Naive B cell (primary cell): ENCODE results near the gene SCML2. TPM values are rescaled to one million over a fixed set of nuclear protein-coding genes. Genes with fewer than 3 reads are reported as not detected.

Experiments used
- ATAC-seq, 2 donors: fragments of 150-1000 bp; cut with Tn5 transposase; 2 replicates each; pipeline ENCODE4 v1.10.0; 2021; ENCODE audit warnings: low read depth in 2 of 2, mild to moderate bottlenecking in 2 of 2, moderate library complexity in 2 of 2
- DNase-seq: peaks from one replicate; pipeline ENCODE4 v3.0.0; 2022
- H3K27ac Mint-ChIP-seq, 6 donors: one replicate each; pipeline ENCODE4 v1.8.0; 2020 to 2022; ENCODE audit warnings: mild to moderate bottlenecking in 6 of 6, mixed read lengths in 6 of 6, moderate library complexity in 5 of 6, inconsistent platforms in 2 of 6
- H3K27me3 Mint-ChIP-seq, 3 donors: one replicate each; pipeline ENCODE4 v1.8.0; 2021 to 2022; ENCODE audit warnings: mixed read lengths in 3 of 3, mild to moderate bottlenecking in 1 of 3
- H3K36me3 Mint-ChIP-seq, 2 donors: one replicate each; pipeline ENCODE4 v1.8.0; 2020 to 2022; ENCODE audit warnings: mixed read lengths in 2 of 2, inconsistent platforms in 1 of 2, mild to moderate bottlenecking in 1 of 2
- H3K4me1 Mint-ChIP-seq, 3 donors: one replicate each; pipeline ENCODE4 v1.8.0; 2020 to 2022; ENCODE audit warnings: mixed read lengths in 3 of 3, inconsistent platforms in 1 of 3, mild to moderate bottlenecking in 1 of 3, moderate library complexity in 1 of 3
- H3K4me3 Mint-ChIP-seq, 8 donors: one replicate each; pipeline ENCODE4 v1.8.0; 2020 to 2022; ENCODE audit warnings: mild to moderate bottlenecking in 8 of 8, mixed read lengths in 8 of 8, moderate library complexity in 8 of 8, inconsistent platforms in 2 of 8
- H3K9me3 Mint-ChIP-seq, 7 donors: one replicate each; pipeline ENCODE4 v1.8.0; 2020 to 2022; ENCODE audit warnings: mixed read lengths in 7 of 7, mild to moderate bottlenecking in 5 of 7, inconsistent platforms in 2 of 7, moderate library complexity in 1 of 7
- polyA plus RNA-seq, 6 donors: library from polyadenylated mRNA; unstranded; fragments of 300-500 nt; fragmentation: Illumina TruSeq; gene quantifications; one replicate each; pipeline ENCODE4 v1.2.3, GENCODE V29; 2021; ENCODE audit warnings: low read depth in 6 of 6

The SCML2 gene
- polyA plus RNA-seq, 6 donors from 2014 or later: 0.74 to 2.4 (median 0.84) TPM

- DNase-seq (no peak), ATAC-seq (no peak)
- Mint-ChIP-seq H3K27ac (no peak overlapping the region), H3K4me1 (no peaks in the 10 kb centered on the region), H3K9me3 (peaks cover 0 to 2% (median 0%) of the 10 kb centered on the region in 7 donors), H3K4me3 (no peak overlapping the region), H3K36me3 (no peaks in the 10 kb centered on the region), H3K27me3 (no peaks in the 10 kb centered on the region)
Observed at GRCh38 chrX:18228069-18228468, 126.4 kb downstream of the SCML2 start.

- Mint-ChIP-seq H3K9me3 (peaks cover 0 to 2% (median 0%) of the 10 kb centered on the region in 7 donors), H3K4me1 (no peaks in the 10 kb centered on the region), H3K27ac (no peak overlapping the region), H3K27me3 (no peaks in the 10 kb centered on the region), H3K36me3 (no peaks in the 10 kb centered on the region), H3K4me3 (peak overlapping the region in 1 of 8 donors; percentile 41)
- no peak for ATAC-seq
- no peak for DNase-seq
Observed at GRCh38 chrX:18227458-18227857, 127.0 kb downstream of the SCML2 start.

- Mint-ChIP-seq H3K4me3 (no peak within 1 kb of the TSS), H3K36me3 (no peaks in the 10 kb centered on the region), H3K4me1 (no peaks in the 10 kb centered on the region), H3K27ac (no peak within 1 kb of the TSS), H3K9me3 (peaks cover 1 to 26% (median 10%) of the 10 kb centered on the region in 7 donors), H3K27me3 (no peaks in the 10 kb centered on the region)
- DNase-seq (no peak), ATAC-seq (no peak)
Observed at GRCh38 chrX:18220786-18221185, 133.7 kb downstream of the SCML2 start, which contains the start of gene BEND2. Gene BEND2 (minus strand): TSS chrX:18220886. CDS start chrX:18220750, 136 bp downstream.

GRCh38 chrX:18210470-18210869, 144.0 kb downstream of the SCML2 start:
- Mint-ChIP-seq H3K4me3 (no peak overlapping the region), H3K27me3 (peaks cover 0 to 9% (median 0%) of the 10 kb centered on the region in 3 donors), H3K36me3 (no peaks in the 10 kb centered on the region), H3K27ac (no peak overlapping the region), H3K4me1 (no peaks in the 10 kb centered on the region), H3K9me3 (peaks cover 0 to 2% (median 0%) of the 10 kb centered on the region in 7 donors)
- DNase-seq (no peak), ATAC-seq (no peak)

GRCh38 chrX:18206657-18207056, 147.8 kb downstream of the SCML2 start:
- Mint-ChIP-seq H3K27ac (no peak overlapping the region), H3K9me3 (peaks cover 0 to 3% (median 0%) of the 10 kb centered on the region in 7 donors), H3K27me3 (peaks cover 0 to 9% (median 0%) of the 10 kb centered on the region in 3 donors), H3K4me1 (no peaks in the 10 kb centered on the region), H3K36me3 (no peaks in the 10 kb centered on the region), H3K4me3 (no peak overlapping the region)
- DNase-seq (no peak), ATAC-seq (no peak)

GRCh38 chrX:18203631-18204030, 150.9 kb downstream of the SCML2 start:
- no peaks in the 10 kb centered on the region for H3K36me3 Mint-ChIP-seq
- ATAC-seq (no peak), DNase-seq (no peak)
- peaks cover 0 to 9% (median 0%) of the 10 kb centered on the region in 3 donors for H3K27me3 Mint-ChIP-seq
- no peak overlapping the region for H3K4me3 Mint-ChIP-seq
- H3K9me3 Mint-ChIP-seq: peaks cover 0 to 8% (median 0%) of the 10 kb centered on the region in 7 donors
- H3K27ac Mint-ChIP-seq: no peak overlapping the region
- no peaks in the 10 kb centered on the region for H3K4me1 Mint-ChIP-seq

GRCh38 chrX:18194688-18195087, 159.8 kb downstream of the SCML2 start:
- DNase-seq: no peak
- H3K9me3 Mint-ChIP-seq: peaks cover 0 to 10% (median 1%) of the 10 kb centered on the region in 7 donors

More at GRCh38 chrX:18194688-18195087, 159.8 kb downstream of the SCML2 start:
- H3K27ac Mint-ChIP-seq: no peak overlapping the region
- H3K27me3 Mint-ChIP-seq: no peaks in the 10 kb centered on the region
- H3K4me3 Mint-ChIP-seq: no peak overlapping the region
- ATAC-seq: no peak
- H3K36me3 Mint-ChIP-seq: no peaks in the 10 kb centered on the region
- no peaks in the 10 kb centered on the region for H3K4me1 Mint-ChIP-seq

Other genes starting within 250 kb of the SCML2 start
- under 1 TPM in 4 of 6 donors, not detected in 2; 0.16 to 0.32 (median 0.28) TPM for gene BEND2, start 133.8 kb downstream of the SCML2 start, polyA plus RNA-seq
- gene CDKL5, start 70.9 kb upstream of the SCML2 start, polyA plus RNA-seq: 1 to 10 TPM; 1.8 to 3.1 (median 2.6) TPM